ENCODE results near the gene PLEK.
A peak's percentile ranks its signal among the peaks of the same experiment; 100 is the strongest.

Gene PLEK

DNA sequence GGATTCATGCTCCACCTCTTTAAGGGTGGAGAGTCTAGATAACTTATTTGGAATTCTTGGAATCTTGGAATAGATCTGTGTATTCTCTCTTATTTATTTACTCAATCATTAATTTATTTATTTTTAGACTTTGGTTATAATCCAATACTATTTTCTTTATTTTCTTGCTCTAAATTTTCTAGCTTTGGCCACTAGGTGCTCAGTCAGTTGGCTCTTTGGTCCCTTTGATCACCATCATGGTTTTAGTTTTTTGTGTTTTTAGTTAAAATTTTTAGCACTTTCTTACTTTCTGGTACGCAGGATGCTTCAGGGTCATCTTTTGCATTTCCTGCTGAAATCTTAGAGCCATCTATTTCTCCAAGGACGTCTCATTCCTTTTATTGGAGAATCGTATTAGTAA, 5.2 kb upstream of the PLEK start:
- no peaks in the 10 kb centered on the region for H3K36me3 Mint-ChIP-seq (ENCODE audit: low read depth)
- no peak overlapping the region for H3K27ac Mint-ChIP-seq
- H3K27me3 Mint-ChIP-seq (ENCODE audit: low read depth) = no peaks in the 10 kb centered on the region
- H3K9me3 Mint-ChIP-seq = peaks cover 2% of the 10 kb centered on the region
- H3K4me3 Mint-ChIP-seq = no peak overlapping the region
- H3K4me1 Mint-ChIP-seq = no peaks in the 10 kb centered on the region
- TF ChIP-seq, protein P1, sequence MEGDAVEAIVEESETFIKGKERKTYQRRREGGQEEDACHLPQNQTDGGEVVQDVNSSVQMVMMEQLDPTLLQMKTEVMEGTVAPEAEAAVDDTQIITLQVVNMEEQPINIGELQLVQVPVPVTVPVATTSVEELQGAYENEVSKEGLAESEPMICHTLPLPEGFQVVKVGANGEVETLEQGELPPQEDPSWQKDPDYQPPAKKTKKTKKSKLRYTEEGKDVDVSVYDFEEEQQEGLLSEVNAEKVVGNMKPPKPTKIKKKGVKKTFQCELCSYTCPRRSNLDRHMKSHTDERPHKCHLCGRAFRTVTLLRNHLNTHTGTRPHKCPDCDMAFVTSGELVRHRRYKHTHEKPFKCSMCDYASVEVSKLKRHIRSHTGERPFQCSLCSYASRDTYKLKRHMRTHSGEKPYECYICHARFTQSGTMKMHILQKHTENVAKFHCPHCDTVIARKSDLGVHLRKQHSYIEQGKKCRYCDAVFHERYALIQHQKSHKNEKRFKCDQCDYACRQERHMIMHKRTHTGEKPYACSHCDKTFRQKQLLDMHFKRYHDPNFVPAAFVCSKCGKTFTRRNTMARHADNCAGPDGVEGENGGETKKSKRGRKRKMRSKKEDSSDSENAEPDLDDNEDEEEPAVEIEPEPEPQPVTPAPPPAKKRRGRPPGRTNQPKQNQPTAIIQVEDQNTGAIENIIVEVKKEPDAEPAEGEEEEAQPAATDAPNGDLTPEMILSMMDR (IDR thresholded peaks at IDR 0.05; ENCODE audit: unreplicated experiment in 3 of 3) = no peak

DNA sequence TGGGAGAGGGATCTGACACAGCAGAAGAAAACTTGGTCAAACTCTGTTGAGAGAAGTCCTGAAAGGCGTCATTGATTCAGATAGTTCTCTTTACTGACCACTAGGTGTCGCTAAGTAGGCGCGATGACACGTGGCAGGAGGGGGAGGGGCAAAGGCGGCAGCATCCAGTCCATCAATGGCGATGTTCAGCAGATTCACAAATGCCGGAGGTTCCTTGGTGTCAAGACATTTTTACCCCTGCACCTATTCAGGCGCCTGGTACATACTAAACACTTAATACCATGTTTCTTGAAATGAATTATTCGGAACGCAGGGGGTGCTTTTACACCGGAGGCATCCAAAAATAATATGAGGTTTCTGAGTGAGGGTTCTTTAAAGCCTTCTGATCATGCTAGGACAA, 3.0 kb upstream of the PLEK start:
- Mint-ChIP-seq H3K9me3 (peaks cover 2% of the 10 kb centered on the region), H3K27me3 (ENCODE audit: low read depth) (peaks cover 6% of the 10 kb centered on the region), H3K27ac (no peak overlapping the region), H3K4me1 (no peaks in the 10 kb centered on the region), H3K4me3 (no peak overlapping the region), H3K36me3 (ENCODE audit: low read depth) (no peaks in the 10 kb centered on the region)
- TF ChIP-seq, protein P1 (IDR thresholded peaks at IDR 0.05; ENCODE audit: unreplicated experiment in 3 of 3) = peak; percentile 33 to 52 (median 43)

DNA sequence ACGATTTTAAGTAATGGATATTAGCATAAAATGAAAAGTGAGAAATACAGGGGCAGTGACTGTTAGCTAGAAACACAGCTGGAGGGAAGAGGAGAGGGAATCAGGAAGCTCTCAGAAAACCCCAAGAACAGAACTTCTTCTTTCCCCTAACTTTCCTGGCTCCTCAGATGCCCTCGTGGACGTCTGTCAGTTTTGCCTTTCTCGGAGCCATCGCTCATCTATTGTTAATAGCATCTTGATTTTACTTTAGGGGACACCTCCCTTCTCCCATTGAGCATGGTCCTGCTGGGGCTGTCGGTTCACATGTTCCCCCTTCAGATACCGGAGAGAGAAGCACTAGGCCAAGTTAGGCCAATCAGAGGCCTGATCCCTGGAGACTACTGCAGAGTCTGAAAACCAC, 2.3 kb upstream of the PLEK start:
- Mint-ChIP-seq H3K27me3 (ENCODE audit: low read depth) (peaks cover 6% of the 10 kb centered on the region), H3K4me1 (no peaks in the 10 kb centered on the region), H3K4me3 (no peak overlapping the region), H3K36me3 (ENCODE audit: low read depth) (no peaks in the 10 kb centered on the region), H3K9me3 (peaks cover 2% of the 10 kb centered on the region), H3K27ac (no peak overlapping the region)
- TF ChIP-seq, protein P1 (IDR thresholded peaks at IDR 0.05; ENCODE audit: unreplicated experiment in 3 of 3) = no peak

DNA sequence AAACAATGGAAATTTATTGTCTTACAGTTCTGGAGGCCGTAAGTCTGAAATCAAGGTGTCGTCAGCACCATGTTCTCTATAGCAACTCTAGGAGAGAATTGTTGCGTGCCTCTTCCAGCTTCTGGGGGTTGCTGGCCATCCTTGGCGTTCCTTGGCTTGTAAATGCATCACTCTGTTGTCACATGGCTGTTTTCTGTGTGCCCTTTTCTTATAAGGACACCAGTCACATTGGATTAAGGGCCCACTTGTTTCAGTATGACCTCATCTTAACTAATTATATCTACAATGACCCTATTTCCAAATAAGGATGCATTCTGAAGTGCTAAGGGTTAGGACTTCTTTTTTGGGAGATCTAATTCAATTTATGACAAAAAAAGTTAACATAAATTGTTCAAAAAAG, 1.4 kb upstream of the PLEK start:
- TF ChIP-seq, protein P1 (IDR thresholded peaks at IDR 0.05; ENCODE audit: unreplicated experiment in 3 of 3) = no peak
- peaks cover 2% of the 10 kb centered on the region for H3K9me3 Mint-ChIP-seq
- no peaks in the 10 kb centered on the region for H3K36me3 Mint-ChIP-seq (ENCODE audit: low read depth)
- no peak overlapping the region for H3K4me3 Mint-ChIP-seq
- H3K27ac Mint-ChIP-seq = no peak overlapping the region
- H3K27me3 Mint-ChIP-seq (ENCODE audit: low read depth) = peaks cover 8% of the 10 kb centered on the region
- H3K4me1 Mint-ChIP-seq = peaks cover 3% of the 10 kb centered on the region

DNA sequence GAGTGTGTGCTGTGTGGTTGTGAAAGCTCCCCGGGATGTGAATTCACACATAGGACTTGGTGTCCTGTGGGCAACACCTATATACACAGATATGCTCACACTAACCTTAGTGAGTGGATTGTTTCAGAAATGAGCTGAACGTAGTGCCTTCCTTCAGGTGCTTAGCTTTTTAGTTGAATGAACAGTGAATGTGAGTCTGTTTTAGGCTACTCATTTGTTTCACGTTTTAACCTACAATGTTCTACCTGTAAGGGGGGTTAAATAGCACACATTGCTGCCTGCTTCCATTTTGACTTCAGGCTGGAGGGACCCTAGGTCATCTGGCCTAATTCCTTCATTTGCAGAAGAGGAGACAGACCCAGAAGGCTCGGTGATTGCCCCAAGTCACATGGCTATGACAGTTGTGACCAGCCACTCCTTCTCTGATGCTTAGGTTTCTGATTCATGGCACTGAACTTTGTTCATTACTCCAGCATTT, 1.0 kb downstream of the PLEK start:
- Mint-ChIP-seq H3K9me3 (peaks cover 2% of the 10 kb centered on the region), H3K4me1 (peaks cover 5% of the 10 kb centered on the region), H3K36me3 (ENCODE audit: low read depth) (no peaks in the 10 kb centered on the region), H3K4me3 (no peak overlapping the region), H3K27ac (no peak overlapping the region), H3K27me3 (ENCODE audit: low read depth) (peaks cover 12% of the 10 kb centered on the region)
- TF ChIP-seq, protein P1 (IDR thresholded peaks at IDR 0.05; ENCODE audit: unreplicated experiment in 3 of 3) = no peak

DNA sequence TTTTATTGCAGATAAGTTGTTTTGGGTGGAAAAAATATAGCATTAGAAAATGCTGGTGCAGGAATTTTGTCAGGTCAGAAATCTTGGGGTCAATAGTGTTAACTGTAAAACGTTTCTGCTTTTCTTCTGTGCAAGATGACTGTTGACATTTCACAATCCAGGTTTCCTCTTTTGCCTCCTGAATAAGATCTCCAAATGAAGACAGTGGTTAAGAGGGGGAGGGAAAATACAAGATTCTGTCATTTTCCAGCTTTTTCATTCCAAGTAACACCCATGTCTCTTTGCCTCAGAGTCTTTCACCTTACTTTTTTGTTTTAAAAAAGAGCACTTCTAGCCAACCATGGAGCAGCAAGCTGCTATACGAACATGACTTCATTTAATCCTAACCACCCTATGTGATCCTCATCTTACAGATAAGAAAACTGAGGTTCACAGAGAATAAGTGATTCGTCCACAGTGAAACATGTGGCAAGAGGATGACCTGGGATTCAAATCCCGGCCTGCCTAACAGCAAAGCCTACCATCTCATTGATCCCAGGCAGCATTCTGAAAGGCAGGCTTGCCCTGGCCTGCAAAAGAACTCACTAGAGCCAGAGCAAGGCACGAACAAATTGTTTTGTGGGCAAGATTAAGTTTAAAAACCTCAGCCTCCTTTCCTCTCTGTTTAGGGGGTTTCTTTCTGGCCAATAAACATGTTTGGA, 3.0 kb downstream of the PLEK start:
- Mint-ChIP-seq H3K27ac (peak overlapping the region in 2 of 3 experiments; percentile 18 to 26), H3K36me3 (ENCODE audit: low read depth) (no peaks in the 10 kb centered on the region)
- TF ChIP-seq, protein P1 (IDR thresholded peaks at IDR 0.05; ENCODE audit: unreplicated experiment in 3 of 3) = no peak

More for the DNA sequence above, 3.0 kb downstream of the PLEK start:
- no peak overlapping the region for H3K4me3 Mint-ChIP-seq
- no peaks in the 10 kb centered on the region for H3K9me3 Mint-ChIP-seq
- peaks cover 5% of the 10 kb centered on the region for H3K4me1 Mint-ChIP-seq
- H3K27me3 Mint-ChIP-seq (ENCODE audit: low read depth) = peaks cover 12% of the 10 kb centered on the region
